NCI-H345 (cell line): Measurements from ENCODE around the gene SMPD1.

Source experiments
- DNase-seq: peaks from one replicate; lab custom pipeline; 2025; lab: John Stamatoyannopoulos, UW

The SMPD1 gene

GRCh38 chr11:6414874-6415328 lies 24.6 kb downstream of the SMPD1 start:
- DNase-seq, result no peak

- no peak for DNase-seq
These were observed 25.5 kb downstream of the SMPD1 start for GRCh38 chr11:6415797-6416196.

GRCh38 chr11:6417907-6418556 lies 27.8 kb downstream of the SMPD1 start:
- DNase-seq, result peak; percentile 24

GRCh38 chr11:6418557-6419008 lies 28.3 kb downstream of the SMPD1 start:
- no peak for DNase-seq

GRCh38 chr11:6419009-6419631 lies 28.8 kb downstream of the SMPD1 start, which contains the start of gene APBB1:
Gene APBB1, minus strand, starts transcription at chr11:6419094. Its CDS starts 7,747 bp downstream, at chr11:6411347.
- peak; percentile 79 for DNase-seq

GRCh38 chr11:6420677-6421076 lies 30.4 kb downstream of the SMPD1 start:
- no peak for DNase-seq

- no peak for DNase-seq
These were observed 37.2 kb downstream of the SMPD1 start for GRCh38 chr11:6427516-6427915.

GRCh38 chr11:6431861-6432260 lies 41.6 kb downstream of the SMPD1 start:
- DNase-seq, result no peak

GRCh38 chr11:6433998-6434660 lies 43.9 kb downstream of the SMPD1 start:
- DNase-seq, result no peak

GRCh38 chr11:6437423-6437822 lies 47.1 kb downstream of the SMPD1 start:
- no peak for DNase-seq

- DNase-seq, result no peak
These were observed 47.7 kb downstream of the SMPD1 start for GRCh38 chr11:6437993-6438392.

- peak; percentile 73 for DNase-seq
These were observed 48.8 kb downstream of the SMPD1 start for GRCh38 chr11:6438979-6439571.

GRCh38 chr11:6440906-6441358 lies 50.7 kb downstream of the SMPD1 start, which contains the start of gene HPX:
Gene HPX, minus strand, starts transcription at chr11:6440987. Its CDS starts 24 bp downstream, at chr11:6440963.
- DNase-seq, result no peak

GRCh38 chr11:6442441-6442840 lies 52.2 kb downstream of the SMPD1 start:
- DNase-seq, result no peak

GRCh38 chr11:6443269-6444003 lies 53.2 kb downstream of the SMPD1 start:
- DNase-seq, result peak; percentile 17
